GM12878 (cell line): ENCODE results near the gene SLC6A20.

Experiments used
- CHD1 ChIP-seq: IDR thresholded peaks from 2 replicates; pipeline ENCODE4 v1.6.1; 2012; ENCODE audit warnings: low read depth, low read length, improper control_type of control experiment
- DPF2 ChIP-seq: fragments of 450-650 bp; IDR thresholded peaks from 2 replicates; pipeline ENCODE4 v1.6.1; 2017; ENCODE audit warnings: mild to moderate bottlenecking
- ESRRA ChIP-seq: IDR thresholded peaks from 2 replicates; pipeline ENCODE4 v1.6.1; 2012; ENCODE audit warnings: mild to moderate bottlenecking, low read length, improper control_type of control experiment
- NFYB ChIP-seq: IDR thresholded peaks from 2 replicates; pipeline ENCODE4 v1.6.1; 2011; ENCODE audit warnings: low read depth, mild to moderate bottlenecking, low read length, improper control_type of control experiment, moderate library complexity; ENCODE audit not compliant: insufficient read depth
- PAX8 ChIP-seq: fragments of 450-650 bp; IDR thresholded peaks from 2 replicates; pipeline ENCODE4 v1.6.1; 2017; ENCODE audit warnings: mild to moderate bottlenecking, moderate library complexity
- POLR2A ChIP-seq: IDR thresholded peaks from 2 replicates; pipeline ENCODE4 v1.6.1; 2011; ENCODE audit warnings: low read depth, mild to moderate bottlenecking, low read length
- SMAD1 ChIP-seq: fragments of 450-650 bp; IDR thresholded peaks from 2 replicates; pipeline ENCODE4 v1.6.1; 2018; ENCODE audit warnings: mild to moderate bottlenecking, low read depth; ENCODE audit not compliant: partially characterized antibody
- SUZ12 ChIP-seq: fragments of 200-600 bp; sonication (generic); IDR thresholded peaks from one replicate; pipeline ENCODE4 v1.6.1; 2018; ENCODE audit warnings: antibody characterized with exemption, mild to moderate bottlenecking; ENCODE audit not compliant: unreplicated experiment
- ZBED1 ChIP-seq: IDR thresholded peaks from 2 replicates; pipeline ENCODE4 v1.6.1; 2016; ENCODE audit warnings: borderline replicate concordance
- ZSCAN29 ChIP-seq: fragments of 450-650 bp; IDR thresholded peaks from 2 replicates; pipeline ENCODE4 v1.6.1; 2017; ENCODE audit warnings: mild to moderate bottlenecking, moderate library complexity
- TF ChIP-seq, protein P1 (sequence below): IDR thresholded peaks from 2 replicates; pipeline ENCODE4 v1.6.1; 2012; ENCODE audit warnings: low read depth, low read length, improper control_type of control experiment
- TF ChIP-seq, protein P2 (sequence below): IDR thresholded peaks from 2 replicates; pipeline ENCODE4 v1.6.1; 2011; ENCODE audit warnings: low read depth, mild to moderate bottlenecking, low read length, moderate library complexity, borderline replicate concordance; ENCODE audit errors: extremely low read depth

- TF ChIP-seq ESRRA (no peak), CHD1 (no peak), ZBED1 (no peak), SUZ12 (no peak), PAX8 (no peak), NFYB (no peak), ZSCAN29 (no peak), SMAD1 (no peak), DPF2 (no peak), POLR2A (no peak)
- TF ChIP-seq, protein P1, sequence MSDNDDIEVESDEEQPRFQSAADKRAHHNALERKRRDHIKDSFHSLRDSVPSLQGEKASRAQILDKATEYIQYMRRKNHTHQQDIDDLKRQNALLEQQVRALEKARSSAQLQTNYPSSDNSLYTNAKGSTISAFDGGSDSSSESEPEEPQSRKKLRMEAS: no peak
- TF ChIP-seq, protein P2, sequence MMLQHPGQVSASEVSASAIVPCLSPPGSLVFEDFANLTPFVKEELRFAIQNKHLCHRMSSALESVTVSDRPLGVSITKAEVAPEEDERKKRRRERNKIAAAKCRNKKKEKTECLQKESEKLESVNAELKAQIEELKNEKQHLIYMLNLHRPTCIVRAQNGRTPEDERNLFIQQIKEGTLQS: no peak
Observed at GRCh38 chr3:45799586-45799985, 3.2 kb upstream of the SLC6A20 start.
